NOMO-1 treated with dmso at 0.1 percent for 144 hours (cell line): ENCODE measurements around the gene PITPNM3.

ENCODE experiments used
- DNase-seq: peaks from one replicate; lab custom pipeline; 2025; ENCODE audit not compliant: unreplicated experiment; lab: John Stamatoyannopoulos, UW

Gene PITPNM3

DNA sequence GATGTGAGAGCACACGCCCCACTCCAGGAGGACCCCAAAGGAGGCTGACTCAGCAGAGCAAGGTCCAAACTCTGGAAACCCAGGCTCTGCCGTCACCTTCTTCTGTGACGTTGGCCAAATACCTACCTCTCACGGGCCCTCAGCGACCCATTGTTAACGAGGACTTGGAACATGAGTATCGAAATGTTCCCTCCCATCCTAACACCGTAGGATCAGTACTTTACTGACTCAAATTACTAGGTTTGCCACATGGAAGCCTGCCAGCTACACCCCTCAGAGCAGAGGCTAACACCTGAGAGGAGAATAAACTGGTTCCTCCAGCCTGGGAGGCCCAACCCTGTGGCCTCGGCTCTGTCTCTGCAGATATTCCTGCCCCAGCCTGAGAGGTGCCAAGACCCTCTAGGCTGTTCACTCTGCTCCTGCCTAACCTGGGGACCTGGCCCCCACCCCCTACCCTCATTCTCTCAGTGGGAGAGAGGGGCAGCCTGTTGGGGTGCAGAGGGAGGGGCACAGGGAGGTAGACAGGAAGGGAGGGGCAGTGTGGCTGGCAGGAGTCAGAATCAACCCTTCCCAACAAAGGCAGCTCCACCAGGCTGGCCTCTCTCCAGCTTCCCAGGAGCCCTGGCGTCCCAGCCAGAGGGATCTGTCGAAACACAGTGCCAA lies 4.4 kb downstream of the PITPNM3 start:
- DNase-seq: no peak

DNA sequence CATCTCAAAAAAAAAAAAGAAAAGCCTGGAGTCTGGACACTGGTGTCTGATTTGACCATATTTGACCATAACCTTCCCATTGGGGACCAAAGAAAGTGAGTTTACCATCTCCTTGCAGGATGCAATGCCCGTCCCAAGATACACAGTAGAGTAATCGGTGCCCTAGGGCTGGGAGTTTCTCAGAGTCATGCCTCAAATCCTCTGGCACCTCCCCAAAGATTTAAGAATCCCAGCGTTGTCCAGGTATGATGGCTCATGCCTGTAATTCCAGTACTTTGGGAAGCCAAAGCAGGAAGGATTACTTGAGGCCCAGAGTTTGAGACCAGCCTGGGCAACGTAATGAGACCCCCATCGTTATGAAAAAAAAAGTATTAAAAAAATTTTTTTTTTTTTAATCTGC lies 5.0 kb downstream of the PITPNM3 start:
- DNase-seq: no peak

GRCh38 chr17:6549384-6550036 lies 6.8 kb downstream of the PITPNM3 start:
- DNase-seq: no peak

- no peak for DNase-seq
Measured at GRCh38 chr17:6548578-6549330, 7.6 kb downstream of the PITPNM3 start.

- DNase-seq: no peak
Measured at GRCh38 chr17:6548034-6548433, 8.3 kb downstream of the PITPNM3 start.

- no peak for DNase-seq
Measured at GRCh38 chr17:6547336-6547735, 9.0 kb downstream of the PITPNM3 start.

- no peak for DNase-seq
Measured at GRCh38 chr17:6546069-6546718, 10.2 kb downstream of the PITPNM3 start.

- no peak for DNase-seq
Measured at GRCh38 chr17:6545291-6545690, 11.1 kb downstream of the PITPNM3 start.

DNA sequence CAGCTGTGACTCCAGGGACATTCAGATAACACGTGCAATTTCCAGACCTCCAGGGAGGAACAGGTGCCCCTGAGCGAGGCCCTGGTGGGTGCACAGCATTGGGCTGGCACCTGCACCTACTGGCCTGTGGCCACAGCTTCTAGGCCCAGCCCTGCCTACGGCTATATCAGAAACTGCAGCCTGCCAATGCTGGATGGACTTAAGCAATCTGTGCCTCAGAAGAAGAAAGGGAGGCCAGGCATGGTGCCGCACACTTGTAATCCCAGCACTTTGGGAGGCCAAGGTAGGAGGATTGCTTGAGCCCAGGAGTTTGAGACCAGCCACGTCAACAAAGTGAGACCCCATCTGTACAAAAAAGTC lies 12.4 kb downstream of the PITPNM3 start:
- DNase-seq: no peak

- no peak for DNase-seq
Measured at GRCh38 chr17:6543079-6544010, 13.0 kb downstream of the PITPNM3 start.

- DNase-seq: no peak
Measured at GRCh38 chr17:6542577-6542976, 13.8 kb downstream of the PITPNM3 start.

DNA sequence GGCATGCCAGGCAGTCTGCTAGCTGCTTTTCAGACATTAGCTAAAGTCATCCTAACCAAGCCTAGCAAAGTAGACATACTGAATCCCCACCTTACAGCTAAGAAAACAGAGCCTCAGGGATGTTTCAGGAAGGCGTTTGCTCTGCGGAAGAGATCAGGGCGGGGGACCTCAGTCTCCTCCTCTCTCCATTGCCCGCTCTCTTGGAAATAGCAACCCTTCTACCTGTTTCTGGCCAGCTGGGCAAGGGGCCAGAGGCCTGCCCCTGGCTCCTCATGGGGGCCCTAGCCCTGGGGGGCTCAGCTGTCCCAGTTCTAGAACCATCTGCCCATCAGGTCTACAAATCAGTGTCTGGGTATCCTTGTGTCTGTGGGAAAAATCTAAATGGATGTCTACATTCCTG lies 14.5 kb downstream of the PITPNM3 start:
- no peak for DNase-seq

DNA sequence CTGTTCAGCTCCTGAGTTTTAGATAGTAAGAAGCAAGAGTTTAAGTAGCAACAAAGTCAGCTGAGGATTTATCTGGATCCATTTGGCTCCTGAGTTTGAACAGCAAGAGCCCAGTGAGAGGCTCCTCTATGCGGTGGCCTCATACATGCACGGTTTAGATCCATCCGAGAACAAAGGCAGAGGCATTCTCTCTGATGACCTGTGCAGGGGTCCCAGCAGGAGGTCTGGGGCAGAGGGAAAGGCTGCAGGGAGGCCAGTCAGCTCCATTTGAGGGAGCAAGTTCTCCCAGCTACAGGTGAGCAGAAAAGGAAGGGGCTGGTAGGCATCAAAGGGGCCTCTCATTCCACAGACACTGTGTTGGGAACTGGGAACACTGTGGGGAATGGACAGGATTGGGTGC lies 16.5 kb downstream of the PITPNM3 start:
- DNase-seq: no peak

DNA sequence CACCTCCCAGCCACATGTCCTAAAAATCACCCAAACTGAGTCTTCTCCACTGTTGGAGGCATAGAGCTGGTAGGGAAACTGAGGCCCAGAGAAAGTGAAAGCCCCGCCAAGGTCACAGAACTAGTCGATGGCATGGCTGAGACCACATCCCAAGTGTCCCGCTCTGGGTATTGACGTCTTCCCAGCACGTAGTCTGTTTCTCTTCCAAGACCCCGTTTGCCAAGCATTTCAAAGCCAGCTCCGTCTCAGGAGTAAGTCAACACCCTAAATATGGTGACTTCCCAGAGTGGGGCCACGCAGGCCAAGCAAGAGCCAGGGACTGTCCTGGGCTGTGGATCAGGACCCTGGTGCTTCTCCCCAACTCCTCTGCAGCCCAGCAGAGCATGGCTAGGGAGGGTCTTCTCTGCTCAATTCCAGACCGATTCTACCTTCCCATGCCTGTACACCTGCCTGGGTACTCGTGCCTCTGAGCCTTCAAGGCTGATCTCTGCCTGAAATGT lies 19.7 kb downstream of the PITPNM3 start:
- DNase-seq: no peak

DNA sequence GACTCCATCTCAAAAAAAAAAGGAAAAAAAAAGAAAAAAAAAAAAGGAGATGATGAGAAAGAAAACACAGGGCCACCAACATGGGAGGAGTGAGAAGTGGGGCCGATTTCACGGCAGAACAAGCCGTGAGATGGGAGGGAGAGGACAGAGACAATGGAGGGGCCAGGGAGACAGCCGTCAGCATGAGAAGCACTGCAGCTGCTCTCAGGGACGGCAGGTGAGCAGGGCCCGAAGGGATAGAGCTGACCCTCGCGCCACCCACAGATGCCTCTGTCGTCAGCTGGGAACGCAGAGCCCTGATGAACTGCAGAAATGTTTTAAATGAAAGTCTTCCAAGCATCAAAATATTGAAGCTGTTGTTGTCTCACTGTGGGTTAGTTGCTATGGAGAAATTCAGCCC lies 20.3 kb downstream of the PITPNM3 start:
- no peak for DNase-seq

DNA sequence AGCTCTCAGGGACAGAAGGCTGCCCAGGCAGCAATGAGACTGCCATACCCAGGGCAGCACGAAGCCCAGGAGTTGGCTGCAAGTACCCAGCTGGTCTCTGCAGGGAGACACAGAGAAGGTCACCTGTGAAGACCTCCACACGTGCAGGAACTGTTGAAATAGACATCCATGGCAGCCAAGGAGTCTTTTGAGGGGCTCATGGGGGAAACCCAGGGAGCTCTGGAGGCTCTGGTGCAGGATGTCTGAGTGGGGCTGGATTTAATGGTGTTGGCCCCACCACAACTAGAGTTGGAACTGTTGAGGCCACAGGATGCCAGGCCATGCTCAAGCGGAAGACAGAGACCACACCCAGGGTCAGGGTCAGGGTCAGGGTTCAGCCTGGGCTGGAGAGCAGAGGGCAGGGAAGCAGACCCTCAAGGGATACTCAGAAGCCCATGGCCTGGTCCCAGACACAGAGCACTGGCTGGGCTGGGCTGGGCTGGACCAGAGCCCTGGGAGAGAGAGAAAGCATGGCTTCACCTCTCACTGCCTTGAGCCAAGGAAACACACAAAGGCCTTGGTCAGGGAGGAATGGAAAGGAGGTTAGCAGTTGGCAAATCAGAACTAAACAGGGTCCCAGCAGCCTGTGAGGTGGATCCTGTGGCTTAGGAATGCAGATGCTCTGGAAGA lies 21.4 kb downstream of the PITPNM3 start:
- DNase-seq: no peak

GRCh38 chr17:6532441-6532885 lies 23.9 kb downstream of the PITPNM3 start:
- DNase-seq: no peak

- DNase-seq: no peak
Measured at GRCh38 chr17:6531575-6531974, 24.8 kb downstream of the PITPNM3 start.

DNA sequence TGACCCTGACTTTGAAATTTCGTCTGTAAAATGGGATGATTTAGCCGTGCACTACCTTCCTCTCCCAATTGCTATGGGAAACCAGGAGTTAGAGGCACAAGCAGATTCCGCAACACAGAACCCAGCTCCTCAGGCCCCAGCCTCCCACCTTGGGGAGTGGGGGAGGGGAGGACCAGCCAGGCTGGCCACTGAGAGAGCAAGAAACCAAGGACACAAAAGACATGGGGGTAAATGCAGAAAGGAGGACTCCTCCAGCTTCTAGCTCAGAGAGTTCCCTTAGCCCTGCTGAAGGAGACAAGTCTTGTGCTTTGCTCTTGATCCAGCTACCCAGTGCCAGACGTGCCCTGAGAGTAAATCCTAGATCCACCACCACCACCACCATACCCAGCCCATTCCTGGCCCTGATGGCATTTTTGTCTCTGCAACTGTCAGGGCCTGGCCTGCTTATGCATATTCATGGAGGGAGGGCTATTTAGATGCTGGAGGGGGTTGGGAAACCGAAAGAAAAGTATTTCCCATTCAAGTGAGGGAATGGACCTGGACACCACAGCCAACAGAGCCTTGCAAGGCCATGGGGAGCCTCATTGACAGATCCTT lies 25.9 kb downstream of the PITPNM3 start:
- DNase-seq: no peak

- no peak for DNase-seq
Measured at GRCh38 chr17:6528557-6528956, 27.8 kb downstream of the PITPNM3 start.
